Measurements from ENCODE around the gene OSMR. TPM values are rescaled to one million over a fixed set of nuclear protein-coding genes. Genes with fewer than 3 reads are reported as not detected.
A peak's percentile ranks its signal among the peaks of the same experiment; 100 is the strongest.

OSMR gene
- total RNA-seq, 1 experiment from 2014 or later: 82.4 TPM

DNA sequence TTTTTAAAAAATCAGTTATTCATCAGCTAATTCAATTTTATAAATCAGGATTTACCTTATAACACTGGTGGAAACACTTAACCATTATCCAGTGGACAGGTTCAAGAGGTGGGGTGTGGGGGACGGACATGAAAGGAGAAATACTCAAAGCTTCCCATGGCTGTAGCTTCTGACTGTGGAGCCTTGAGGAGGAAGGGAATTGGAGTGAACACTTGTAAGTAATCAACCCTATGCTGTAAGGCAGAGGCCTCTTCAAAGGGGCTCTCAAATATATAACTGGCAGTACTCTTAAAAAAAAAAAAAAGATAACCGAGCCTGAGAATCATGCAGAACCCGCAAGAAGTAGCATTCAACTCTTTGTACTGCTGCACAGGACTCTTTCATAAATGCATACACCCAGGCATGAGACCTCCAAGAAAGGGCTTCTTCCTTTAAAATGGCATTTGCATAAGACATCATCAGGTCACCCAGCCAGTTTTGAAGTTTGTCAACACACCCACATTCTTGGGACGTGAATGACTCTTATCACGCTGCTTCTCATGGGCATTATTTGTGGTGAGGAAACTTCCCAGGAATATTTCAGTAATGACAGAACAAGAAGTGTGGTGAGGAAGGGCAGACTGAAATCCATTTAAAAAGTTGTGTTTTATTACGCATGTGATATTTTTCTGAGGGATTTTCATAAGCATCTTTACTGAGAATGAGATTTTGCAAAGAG is 8.1 kb downstream of the OSMR start:
- TF ChIP-seq POLR2AphosphoS5 (IDR thresholded peaks at IDR 0.05; ENCODE audit: low read depth, low read length) (no peak), TCF7L2 (IDR thresholded peaks at IDR 0.05; ENCODE audit: low read depth, low read length) (no peak), SIN3A (IDR thresholded peaks at IDR 0.05; ENCODE audit: borderline replicate concordance, insufficient read depth, low read depth, low read length) (no peak), REST (IDR thresholded peaks at IDR 0.05; ENCODE audit: insufficient read depth in 1 of 2, low read depth in 2 of 2, low read length in 1 of 2) (no peak), CTCF (IDR thresholded peaks at IDR 0.05) (no peak)
- H3K4me1 ChIP-seq (ENCODE audit: control insufficient read depth, insufficient read depth, low read length): no peaks in the 10 kb centered on the region
- H3K4me3 ChIP-seq (ENCODE audit: low read depth in 2 of 2, low read length in 2 of 2): no peak overlapping the region
- POLR2A ChIA-PET: no interaction called here
- ATAC-seq (no peak), DNase-seq (ENCODE audit: low read depth, low spot score) (no peak)
- H3K36me3 ChIP-seq (ENCODE audit: control insufficient read depth, insufficient read depth, low read length): no peaks in the 10 kb centered on the region
- in situ Hi-C loops (cut with HindIII; ENCODE audit: low pct_unique_long_range_greater_than_20kb, low sequenced_read_pairs) (no loop called here), intact Hi-C loops (cut with micrococcal nuclease; ENCODE audit: unreplicated experiment) (no loop called here)
- H3K27ac ChIP-seq (ENCODE audit: low read length): no peak overlapping the region
- no peaks in the 10 kb centered on the region for H3K9me3 ChIP-seq (ENCODE audit: control insufficient read depth, insufficient read depth, low read depth, low read length)
- no peaks in the 10 kb centered on the region for H3K27me3 ChIP-seq (ENCODE audit: control insufficient read depth, insufficient read depth, low read length)
- CTCF ChIA-PET: no interaction called here
- no TSS peak for BruUV-seq (replicated peaks)

- POLR2A ChIA-PET: no interaction called here
- in situ Hi-C loops (cut with HindIII; ENCODE audit: low pct_unique_long_range_greater_than_20kb, low sequenced_read_pairs): no loop called here
Measured at GRCh38 chr5:38854907-38855306, 9.1 kb downstream of the OSMR start.

More at GRCh38 chr5:38854907-38855306, 9.1 kb downstream of the OSMR start:
- ATAC-seq (peak; percentile 30), DNase-seq (ENCODE audit: low read depth, low spot score) (no peak)
- intact Hi-C loops (cut with micrococcal nuclease; ENCODE audit: unreplicated experiment): no loop called here
- Histone ChIP-seq H3K9me3 (ENCODE audit: control insufficient read depth, insufficient read depth, low read depth, low read length) (peaks cover 7% of the 10 kb centered on the region; the same call in 1 of the 2 replicates), H3K27me3 (ENCODE audit: control insufficient read depth, insufficient read depth, low read length) (no peaks in the 10 kb centered on the region), H3K27ac (ENCODE audit: low read length) (no peak overlapping the region), H3K4me3 (ENCODE audit: low read depth in 2 of 2, low read length in 2 of 2) (no peak overlapping the region), H3K36me3 (ENCODE audit: control insufficient read depth, insufficient read depth, low read length) (no peaks in the 10 kb centered on the region), H3K4me1 (ENCODE audit: control insufficient read depth, insufficient read depth, low read length) (no peaks in the 10 kb centered on the region)
- CTCF ChIA-PET: no interaction called here
- TF ChIP-seq REST (IDR thresholded peaks at IDR 0.05; ENCODE audit: insufficient read depth in 1 of 2, low read depth in 2 of 2, low read length in 1 of 2) (no peak), SIN3A (IDR thresholded peaks at IDR 0.05; ENCODE audit: borderline replicate concordance, insufficient read depth, low read depth, low read length) (no peak)
- no TSS peak for BruUV-seq (replicated peaks)
